Measurements from ENCODE around the gene DNAJB12. TPM values are rescaled to one million over a fixed set of nuclear protein-coding genes. Genes with fewer than 3 reads are reported as not detected.
A peak's percentile ranks its signal among the peaks of the same experiment; 100 is the strongest.

Gene DNAJB12
- total RNA-seq, 1 donor, result 52.5 TPM

- Histone ChIP-seq H3K79me2 (ENCODE audit: insufficient read depth, low read length) (no peaks in the 10 kb centered on the region), H3K4me3 (ENCODE audit: insufficient read depth, low read length) (no peak overlapping the region), H3K36me3 (ENCODE audit: insufficient read depth, low read length) (no peaks in the 10 kb centered on the region), H3K27me3 (ENCODE audit: insufficient read depth, low read length) (no peaks in the 10 kb centered on the region), H3K4me2 (ENCODE audit: insufficient read depth, low read length) (no peak overlapping the region), H4K20me1 (ENCODE audit: insufficient read depth, low read length) (no peaks in the 10 kb centered on the region), H2AFZ (ENCODE audit: low read length) (no peak overlapping the region), H3K9me3 (ENCODE audit: low read depth, low read length) (no peaks in the 10 kb centered on the region), H3K27ac (ENCODE audit: low read depth, low read length) (no peak overlapping the region), H3K4me1 (ENCODE audit: insufficient read depth, low read length) (peaks cover 41% of the 10 kb centered on the region)
- DNase-seq (ENCODE audit: insufficient read length, low spot score, missing footprints), result peak; percentile 26
- no peak for TF ChIP-seq CTCF (IDR thresholded peaks at IDR 0.05; ENCODE audit: extremely low read depth, low read depth, low read length)
Observed at GRCh38 chr10:72311667-72312066, 43.1 kb downstream of the DNAJB12 start.

GRCh38 chr10:72310636-72311035 lies 44.1 kb downstream of the DNAJB12 start:
- Histone ChIP-seq H3K79me2 (ENCODE audit: insufficient read depth, low read length) (no peaks in the 10 kb centered on the region), H3K27me3 (ENCODE audit: insufficient read depth, low read length) (no peaks in the 10 kb centered on the region), H2AFZ (ENCODE audit: low read length) (no peak overlapping the region), H3K27ac (ENCODE audit: low read depth, low read length) (no peak overlapping the region), H3K4me2 (ENCODE audit: insufficient read depth, low read length) (no peak overlapping the region), H3K4me3 (ENCODE audit: insufficient read depth, low read length) (no peak overlapping the region), H3K9me3 (ENCODE audit: low read depth, low read length) (no peaks in the 10 kb centered on the region), H3K4me1 (ENCODE audit: insufficient read depth, low read length) (peaks cover 33% of the 10 kb centered on the region), H3K36me3 (ENCODE audit: insufficient read depth, low read length) (no peaks in the 10 kb centered on the region), H4K20me1 (ENCODE audit: insufficient read depth, low read length) (no peaks in the 10 kb centered on the region)
- peak; percentile 39 for DNase-seq (ENCODE audit: insufficient read length, low spot score, missing footprints)
- TF ChIP-seq CTCF (IDR thresholded peaks at IDR 0.05; ENCODE audit: extremely low read depth, low read depth, low read length), result no peak

GRCh38 chr10:72310241-72310633 lies 44.5 kb downstream of the DNAJB12 start:
- no peaks in the 10 kb centered on the region for H3K36me3 ChIP-seq (ENCODE audit: insufficient read depth, low read length)
- H3K79me2 ChIP-seq (ENCODE audit: insufficient read depth, low read length), result no peaks in the 10 kb centered on the region
- no peak overlapping the region for H3K4me3 ChIP-seq (ENCODE audit: insufficient read depth, low read length)
- TF ChIP-seq CTCF (IDR thresholded peaks at IDR 0.05; ENCODE audit: extremely low read depth, low read depth, low read length), result no peak
- H4K20me1 ChIP-seq (ENCODE audit: insufficient read depth, low read length), result no peaks in the 10 kb centered on the region
- no peak overlapping the region for H3K27ac ChIP-seq (ENCODE audit: low read depth, low read length)
- no peak overlapping the region for H3K4me2 ChIP-seq (ENCODE audit: insufficient read depth, low read length)
- peak; percentile 89 for DNase-seq (ENCODE audit: insufficient read length, low spot score, missing footprints)
- H3K27me3 ChIP-seq (ENCODE audit: insufficient read depth, low read length), result no peaks in the 10 kb centered on the region
- no peak overlapping the region for H2AFZ ChIP-seq (ENCODE audit: low read length)
- peaks cover 29% of the 10 kb centered on the region for H3K4me1 ChIP-seq (ENCODE audit: insufficient read depth, low read length)
- H3K9me3 ChIP-seq (ENCODE audit: low read depth, low read length), result no peaks in the 10 kb centered on the region

- peak; percentile 62 for DNase-seq (ENCODE audit: insufficient read length, low spot score, missing footprints)
- no peaks in the 10 kb centered on the region for H3K9me3 ChIP-seq (ENCODE audit: low read depth, low read length)
- H2AFZ ChIP-seq (ENCODE audit: low read length), result no peak overlapping the region
- no peak overlapping the region for H3K4me3 ChIP-seq (ENCODE audit: insufficient read depth, low read length)
- no peaks in the 10 kb centered on the region for H3K36me3 ChIP-seq (ENCODE audit: insufficient read depth, low read length)
- H3K4me1 ChIP-seq (ENCODE audit: insufficient read depth, low read length), result peaks cover 25% of the 10 kb centered on the region
- no peaks in the 10 kb centered on the region for H4K20me1 ChIP-seq (ENCODE audit: insufficient read depth, low read length)
- H3K4me2 ChIP-seq (ENCODE audit: insufficient read depth, low read length), result no peak overlapping the region
- peak overlapping the region; percentile 75 for H3K27ac ChIP-seq (ENCODE audit: low read depth, low read length)
- no peaks in the 10 kb centered on the region for H3K79me2 ChIP-seq (ENCODE audit: insufficient read depth, low read length)
- H3K27me3 ChIP-seq (ENCODE audit: insufficient read depth, low read length), result no peaks in the 10 kb centered on the region
- no peak for TF ChIP-seq CTCF (IDR thresholded peaks at IDR 0.05; ENCODE audit: extremely low read depth, low read depth, low read length)
Observed at GRCh38 chr10:72309290-72310240, 45.2 kb downstream of the DNAJB12 start.

All from osteoblast (primary cell).